DOHH2 (cell line): Measurements from ENCODE around the gene CTNNA2.

ENCODE experiments used
- H3F3A ChIP-seq: fragments of 200-600 bp; sonication (generic), shearing (Covaris generic); 2 replicates; pipeline ENCODE4 v1.6.0; 2016; ENCODE audit warnings: antibody characterized with exemption, mild to moderate bottlenecking; ENCODE audit not compliant: control insufficient read depth, insufficient read depth
- H3K27ac ChIP-seq: fragments of 200-600 bp; sonication (generic); 2 replicates; pipeline ENCODE4 v1.5.1; 2014; ENCODE audit warnings: low read depth, mild to moderate bottlenecking, low read length, moderate library complexity
- H3K27me3 ChIP-seq: fragments of 200-600 bp; sonication (generic); 2 replicates; pipeline ENCODE4 v1.6.1; 2014; ENCODE audit warnings: mild to moderate bottlenecking, low read length, mixed read lengths; ENCODE audit not compliant: control insufficient read depth
- H3K36me3 ChIP-seq: fragments of 200-600 bp; sonication (generic); 2 replicates; pipeline ENCODE4 v1.6.1; 2014; ENCODE audit warnings: mild to moderate bottlenecking, low read length, moderate library complexity, mixed read lengths; ENCODE audit not compliant: control insufficient read depth
- H3K4me1 ChIP-seq: fragments of 200-600 bp; sonication (generic); 2 replicates; pipeline ENCODE4 v1.6.1; 2014; ENCODE audit warnings: mild to moderate bottlenecking, low read length, mixed read lengths; ENCODE audit not compliant: control insufficient read depth
- H3K4me2 ChIP-seq: fragments of 200-600 bp; sonication (generic); 2 replicates; pipeline ENCODE4 v1.6.0; 2014; ENCODE audit warnings: mild to moderate bottlenecking, low read length, moderate library complexity
- H3K4me3 ChIP-seq: fragments of 200-600 bp; sonication (generic); 2 replicates; pipeline ENCODE4 v1.5.1; 2014; ENCODE audit warnings: mild to moderate bottlenecking, low read length, mixed read lengths
- H3K79me2 ChIP-seq: fragments of 200-600 bp; sonication (generic); 2 replicates; pipeline ENCODE4 v1.6.1; 2014; ENCODE audit warnings: mild to moderate bottlenecking, low read length, mixed read lengths; ENCODE audit not compliant: control insufficient read depth
- H3K9me2 ChIP-seq: fragments of 200-600 bp; sonication (generic); replicated peaks from 2 replicates; pipeline ENCODE4 v1.6.1; 2014; ENCODE audit warnings: mild to moderate bottlenecking, low read length, mixed read lengths; ENCODE audit not compliant: control insufficient read depth
- H3K9me3 ChIP-seq: fragments of 200-600 bp; sonication (generic); 2 replicates; pipeline ENCODE4 v1.6.1; 2014; ENCODE audit warnings: antibody characterized with exemption, low read length, mixed read lengths; ENCODE audit not compliant: control insufficient read depth, insufficient read depth
- H4K20me1 ChIP-seq: fragments of 200-600 bp; sonication (generic); 2 replicates; pipeline ENCODE4 v1.6.0; 2014; ENCODE audit warnings: low read depth, mild to moderate bottlenecking, antibody characterized with exemption, low read length, moderate library complexity; ENCODE audit not compliant: control insufficient read depth, insufficient read depth
- CTCF ChIP-seq: fragments of 200-600 bp; sonication (generic); IDR thresholded peaks from one replicate; pipeline ENCODE4 v1.5.1; 2014; ENCODE audit warnings: antibody characterized with exemption, mild to moderate bottlenecking, low read depth, low read length; ENCODE audit not compliant: poor library complexity, severe bottlenecking
- EZH2phosphoT487 ChIP-seq: fragments of 200-600 bp; sonication (generic); IDR thresholded peaks from 2 replicates; pipeline ENCODE4 v1.6.1; 2017; ENCODE audit warnings: borderline replicate concordance, mild to moderate bottlenecking, antibody characterized with exemption, low read length, moderate library complexity, mixed read lengths

CTNNA2 gene

DNA sequence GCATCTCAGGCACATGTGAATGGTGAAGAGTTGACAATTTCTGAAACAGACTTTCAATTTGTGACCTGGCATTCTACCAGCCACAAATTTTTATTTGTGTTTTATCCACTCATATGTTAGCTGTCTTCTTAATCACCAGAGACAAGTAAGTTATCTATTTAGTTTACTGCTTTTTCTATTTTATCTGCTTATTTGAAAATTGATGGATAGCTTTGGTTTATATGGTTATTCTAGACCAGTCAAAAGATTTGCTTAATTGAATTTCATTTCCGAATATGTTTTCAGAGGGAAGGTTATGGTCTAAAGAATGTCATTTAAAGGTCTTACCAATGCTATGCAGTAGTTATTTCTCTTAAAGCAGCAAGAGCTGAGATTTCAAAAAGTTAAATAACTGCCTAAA, 835.2 kb downstream of the CTNNA2 start:
- no peak for TF ChIP-seq EZH2phosphoT487
- TF ChIP-seq CTCF = no peak
- Histone ChIP-seq H4K20me1 (no peaks in the 10 kb centered on the region), H3K36me3 (no peaks in the 10 kb centered on the region), H3K9me2 (no peaks in the 10 kb centered on the region), H3F3A (no peaks in the 10 kb centered on the region), H3K4me1 (no peaks in the 10 kb centered on the region), H3K4me3 (no peak overlapping the region), H3K79me2 (no peaks in the 10 kb centered on the region), H3K9me3 (no peaks in the 10 kb centered on the region; the same call in 1 of the 2 replicates), H3K27ac (no peak overlapping the region), H3K4me2 (no peak overlapping the region), H3K27me3 (no peaks in the 10 kb centered on the region)

DNA sequence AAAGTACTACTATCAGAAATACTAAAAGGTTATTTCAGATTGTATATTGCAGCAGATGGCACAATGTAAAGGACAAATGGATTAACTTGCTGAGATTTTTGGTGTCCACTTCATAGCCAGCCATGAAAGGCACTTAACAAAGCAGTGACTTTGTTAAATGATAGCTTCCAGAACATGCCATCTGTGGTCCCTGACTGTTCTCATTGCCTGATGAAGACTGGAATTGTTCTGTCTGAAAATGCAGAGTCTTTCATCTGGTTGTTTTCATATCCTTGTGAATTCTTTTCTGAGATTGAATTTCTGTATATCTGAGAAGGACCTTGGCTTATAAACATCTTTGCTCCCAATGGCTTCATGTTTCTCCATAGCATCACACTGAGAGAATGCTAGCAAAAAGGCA, 836.1 kb downstream of the CTNNA2 start:
- Histone ChIP-seq H3K4me1 (no peaks in the 10 kb centered on the region), H3K27ac (no peak overlapping the region), H3K9me3 (no peaks in the 10 kb centered on the region; the same call in 1 of the 2 replicates), H3F3A (no peaks in the 10 kb centered on the region), H3K4me2 (no peak overlapping the region), H3K36me3 (no peaks in the 10 kb centered on the region), H3K79me2 (no peaks in the 10 kb centered on the region), H3K9me2 (no peaks in the 10 kb centered on the region), H3K4me3 (no peak overlapping the region), H3K27me3 (no peaks in the 10 kb centered on the region), H4K20me1 (no peaks in the 10 kb centered on the region)
- TF ChIP-seq CTCF (no peak), EZH2phosphoT487 (no peak)

- TF ChIP-seq EZH2phosphoT487 (no peak), CTCF (no peak)
- Histone ChIP-seq H3K79me2 (no peaks in the 10 kb centered on the region), H3K4me3 (no peak overlapping the region), H3K4me2 (no peak overlapping the region), H3K4me1 (no peaks in the 10 kb centered on the region), H3K9me3 (no peaks in the 10 kb centered on the region; the same call in 1 of the 2 replicates), H3K27ac (no peak overlapping the region), H3K36me3 (no peaks in the 10 kb centered on the region), H3F3A (no peaks in the 10 kb centered on the region), H3K27me3 (no peaks in the 10 kb centered on the region), H3K9me2 (no peaks in the 10 kb centered on the region), H4K20me1 (no peaks in the 10 kb centered on the region)
These were observed 838.4 kb downstream of the CTNNA2 start for GRCh38 chr2:80351231-80351630.

GRCh38 chr2:80354858-80355257, 842.0 kb downstream of the CTNNA2 start:
- H3K4me1 ChIP-seq = no peaks in the 10 kb centered on the region
- no peak overlapping the region for H3K4me3 ChIP-seq
- H3K79me2 ChIP-seq = no peaks in the 10 kb centered on the region
- TF ChIP-seq CTCF (no peak), EZH2phosphoT487 (no peak)
- H3K9me2 ChIP-seq = no peaks in the 10 kb centered on the region
- no peak overlapping the region for H3K4me2 ChIP-seq
- no peaks in the 10 kb centered on the region for H3K9me3 ChIP-seq
- H3K27me3 ChIP-seq = no peaks in the 10 kb centered on the region
- no peak overlapping the region for H3K27ac ChIP-seq
- H4K20me1 ChIP-seq = no peaks in the 10 kb centered on the region
- H3F3A ChIP-seq = no peaks in the 10 kb centered on the region
- no peaks in the 10 kb centered on the region for H3K36me3 ChIP-seq
